Spleen (tissue), 7 donors: Measurements from ENCODE around the gene SCN1B.

ENCODE experiments used
- CTCF ChIP-seq, 11 experiments: fragments of 200-600 bp in 7 of 11; fragments of 450-650 bp in 4 of 11; sonication (generic) in 4 of 11; IDR thresholded peaks in 8 of 11; conservative IDR thresholded peaks in 3 of 11; 1 replicate in 7 of 11; 2 replicates in 4 of 11; pipeline versions ENCODE4 v1.4.0 to v1.8.0; 2016 to 2021; ENCODE audit warnings: antibody characterized with exemption in 11 of 11, inconsistent platforms in 4 of 11, mild to moderate bottlenecking in 1 of 11
- POLR2AphosphoS5 ChIP-seq, 3 donors: sonication (generic); formaldehyde crosslinking; IDR thresholded peaks; one replicate each; pipeline ENCODE4 v1.5.1; 2017; ENCODE audit warnings: antibody characterized with exemption in 3 of 3
- donor health status: DM: no; HTN: no; CAD: no; lungs with moderate emphysema.
- donor health status: DM: no; HTN: no; CAD: no.
- donor health status: DM: no; HTN: no; CAD: no.

- TF ChIP-seq CTCF (IDR thresholded peaks at IDR 0.05 in 8 of 11, conservative IDR thresholded peaks at IDR 0.05 in 3 of 11) (no peak), POLR2AphosphoS5 (IDR thresholded peaks at IDR 0.05) (no peak)
These were observed 16.2 kb downstream of the SCN1B start for GRCh38 chr19:35046461-35046860.
